Lower leg skin (tissue), 4 donors: Measurements from ENCODE around the gene CAMK2N1. TPM values are rescaled to one million over a fixed set of nuclear protein-coding genes. Genes with fewer than 3 reads are reported as not detected.

Experiments
- DNase-seq, 2 donors: peaks; one replicate each; pipeline ENCODE4 v3.0.0-alpha.2; 2019; ENCODE audit warnings: low spot score in 2 of 2
- H3K4me3 ChIP-seq: fragments of 200-600 bp; sonication (generic); 2 replicates; pipeline ENCODE4 v1.5.1; 2017; ENCODE audit warnings: mild to moderate bottlenecking, low read depth; ENCODE audit not compliant: poor library complexity, severe bottlenecking
- CTCF ChIP-seq, 3 donors: fragments of 450-650 bp; IDR thresholded peaks; one replicate each; pipeline ENCODE4 v1.5.1; 2016; ENCODE audit warnings: antibody characterized with exemption in 3 of 3, mild to moderate bottlenecking in 3 of 3, moderate library complexity in 2 of 3
- POLR2A ChIP-seq, 2 donors: fragments of 450-650 bp; IDR thresholded peaks; one replicate each; pipeline ENCODE4 v1.6.1; 2016 to 2017; ENCODE audit warnings: antibody characterized with exemption in 2 of 2, mild to moderate bottlenecking in 1 of 2, moderate library complexity in 1 of 2
- WGBS, 2 donors: methylation state at CpG; one replicate each; pipeline ENCODE4 v1.1.5; 2018; 5-methylcytosine and 5-hydroxymethylcytosine counted together
- intact Hi-C: fragments of 100-400 bp; cut with DNase I; formaldehyde crosslinking; loops from one replicate; pipeline ENCODE4 v1.15.0; 2023; ENCODE audit warnings: low total_unique reads
- total RNA-seq, 4 donors: library from RNA; depleted of rRNA; stranded (reverse); fragments of >200 nt; gene quantifications; one replicate each; pipeline ENCODE4 v1.1.0, GENCODE V29; 2016

CAMK2N1 gene
- total RNA-seq, 4 donors from 2014 or later, result 3.8 to 13.3 (median 8.4) TPM

- no peak for DNase-seq
- intact Hi-C loops, result no loop called here
- no peak overlapping the region for H3K4me3 ChIP-seq
- TF ChIP-seq POLR2A (IDR thresholded peaks at IDR 0.05) (no peak), CTCF (IDR thresholded peaks at IDR 0.05) (no peak)
- WGBS, 2 donors, result 57 to 68% methylated on average over 9 of the region's 9 CpGs
These were observed 19.7 kb downstream of the CAMK2N1 start for GRCh38 chr1:20466273-20466672.

GRCh38 chr1:20465187-20465586, 20.8 kb downstream of the CAMK2N1 start:
- DNase-seq, result no peak
- WGBS, 2 donors, result 59 to 62% methylated on average over 5 of the region's 5 CpGs
- intact Hi-C loops, result no loop called here
- no peak overlapping the region for H3K4me3 ChIP-seq
- TF ChIP-seq CTCF (IDR thresholded peaks at IDR 0.05) (no peak), POLR2A (IDR thresholded peaks at IDR 0.05) (no peak)

- 91 to 97% methylated on average over 1 of the region's 1 CpG for WGBS, 2 donors
- TF ChIP-seq CTCF (IDR thresholded peaks at IDR 0.05) (no peak), POLR2A (IDR thresholded peaks at IDR 0.05) (no peak)
- DNase-seq, result no peak
- no peak overlapping the region for H3K4me3 ChIP-seq
- intact Hi-C loops, result no loop called here
These were observed 22.5 kb downstream of the CAMK2N1 start for GRCh38 chr1:20463502-20463901.

- WGBS, 2 donors, result 83 to 90% methylated on average over 3 of the region's 3 CpGs
- TF ChIP-seq CTCF (IDR thresholded peaks at IDR 0.05) (no peak), POLR2A (IDR thresholded peaks at IDR 0.05) (no peak)
- no peak for DNase-seq
These were observed 23.6 kb downstream of the CAMK2N1 start for GRCh38 chr1:20462397-20462796.

GRCh38 chr1:20458717-20459116, 27.3 kb downstream of the CAMK2N1 start:
- intact Hi-C loops, result no loop called here
- H3K4me3 ChIP-seq, result no peak overlapping the region
- TF ChIP-seq CTCF (IDR thresholded peaks at IDR 0.05), result no peak
- TF ChIP-seq POLR2A (IDR thresholded peaks at IDR 0.05), result no peak
- WGBS, 2 donors, result 75 to 88% methylated on average over 2 of the region's 2 CpGs
- DNase-seq, result no peak

More at GRCh38 chr1:20462397-20462796, 23.6 kb downstream of the CAMK2N1 start:
- intact Hi-C loops, result no loop called here
- H3K4me3 ChIP-seq, result no peak overlapping the region

GRCh38 chr1:20454004-20454403, 32.0 kb downstream of the CAMK2N1 start:
- DNase-seq, result no peak
- TF ChIP-seq CTCF (IDR thresholded peaks at IDR 0.05) (peak in 1 of 3 donors; percentile 56), POLR2A (IDR thresholded peaks at IDR 0.05) (no peak)
- WGBS, 2 donors, result 91 to 96% methylated on average over 4 of the region's 4 CpGs
- intact Hi-C loops, result no loop called here
- no peak overlapping the region for H3K4me3 ChIP-seq
